Body of pancreas (tissue), 4 donors: ENCODE data around the gene ZNF236.

Experiments used
- POLR2A ChIP-seq, 3 donors: fragments of 450-650 bp; IDR thresholded peaks; one replicate each; pipeline ENCODE4 v1.6.1; 2016; ENCODE audit warnings: antibody characterized with exemption in 3 of 3, mild to moderate bottlenecking in 2 of 3
- TF ChIP-seq, protein P1 (sequence below), 7 experiments: fragments of 450-650 bp in 4 of 7; fragments of 200-600 bp in 3 of 7; sonication (generic) in 3 of 7; IDR thresholded peaks; one replicate each; pipeline ENCODE4 v1.5.1; 2016 to 2019; ENCODE audit warnings: antibody characterized with exemption in 7 of 7

DNA sequence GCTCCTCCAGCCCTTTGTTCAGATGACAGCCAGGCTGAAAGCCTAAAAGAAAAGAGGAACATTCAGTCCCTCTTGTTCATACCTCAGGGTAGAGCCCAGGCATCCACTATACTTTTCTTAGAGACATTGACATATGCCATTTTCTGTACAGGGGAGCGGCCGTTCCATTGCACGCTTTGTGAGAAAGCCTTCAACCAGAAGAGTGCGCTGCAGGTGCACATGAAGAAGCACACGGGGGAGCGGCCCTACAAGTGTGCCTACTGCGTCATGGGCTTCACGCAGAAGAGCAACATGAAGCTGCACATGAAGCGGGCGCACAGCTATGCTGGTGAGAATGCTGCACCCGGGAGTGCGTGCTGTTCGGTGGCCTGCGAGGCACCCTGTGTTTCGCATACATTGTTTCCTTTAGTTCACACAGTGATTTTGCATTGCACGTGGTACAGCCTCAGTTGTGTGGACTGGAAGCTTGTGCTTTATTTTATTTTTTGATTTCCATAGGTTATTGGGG, 138.2 kb downstream of the ZNF236 start:
- TF ChIP-seq, protein P1, sequence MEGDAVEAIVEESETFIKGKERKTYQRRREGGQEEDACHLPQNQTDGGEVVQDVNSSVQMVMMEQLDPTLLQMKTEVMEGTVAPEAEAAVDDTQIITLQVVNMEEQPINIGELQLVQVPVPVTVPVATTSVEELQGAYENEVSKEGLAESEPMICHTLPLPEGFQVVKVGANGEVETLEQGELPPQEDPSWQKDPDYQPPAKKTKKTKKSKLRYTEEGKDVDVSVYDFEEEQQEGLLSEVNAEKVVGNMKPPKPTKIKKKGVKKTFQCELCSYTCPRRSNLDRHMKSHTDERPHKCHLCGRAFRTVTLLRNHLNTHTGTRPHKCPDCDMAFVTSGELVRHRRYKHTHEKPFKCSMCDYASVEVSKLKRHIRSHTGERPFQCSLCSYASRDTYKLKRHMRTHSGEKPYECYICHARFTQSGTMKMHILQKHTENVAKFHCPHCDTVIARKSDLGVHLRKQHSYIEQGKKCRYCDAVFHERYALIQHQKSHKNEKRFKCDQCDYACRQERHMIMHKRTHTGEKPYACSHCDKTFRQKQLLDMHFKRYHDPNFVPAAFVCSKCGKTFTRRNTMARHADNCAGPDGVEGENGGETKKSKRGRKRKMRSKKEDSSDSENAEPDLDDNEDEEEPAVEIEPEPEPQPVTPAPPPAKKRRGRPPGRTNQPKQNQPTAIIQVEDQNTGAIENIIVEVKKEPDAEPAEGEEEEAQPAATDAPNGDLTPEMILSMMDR (IDR thresholded peaks at IDR 0.05) = no peak
- no peak for TF ChIP-seq POLR2A (IDR thresholded peaks at IDR 0.05)
